ENCODE data around the gene CTPS2. TPM values are rescaled to one million over a fixed set of nuclear protein-coding genes. Genes with fewer than 3 reads are reported as not detected.
"Not testable (repeated sequence)": the region's sequence is repeated elsewhere in the genome, so short reads cannot be mapped to it uniquely, and the experiment has no call there.

CTPS2 gene
- total and polyA plus RNA-seq, 2 experiments from 2014 or later = 10.4 to 35.5 TPM

DNA sequence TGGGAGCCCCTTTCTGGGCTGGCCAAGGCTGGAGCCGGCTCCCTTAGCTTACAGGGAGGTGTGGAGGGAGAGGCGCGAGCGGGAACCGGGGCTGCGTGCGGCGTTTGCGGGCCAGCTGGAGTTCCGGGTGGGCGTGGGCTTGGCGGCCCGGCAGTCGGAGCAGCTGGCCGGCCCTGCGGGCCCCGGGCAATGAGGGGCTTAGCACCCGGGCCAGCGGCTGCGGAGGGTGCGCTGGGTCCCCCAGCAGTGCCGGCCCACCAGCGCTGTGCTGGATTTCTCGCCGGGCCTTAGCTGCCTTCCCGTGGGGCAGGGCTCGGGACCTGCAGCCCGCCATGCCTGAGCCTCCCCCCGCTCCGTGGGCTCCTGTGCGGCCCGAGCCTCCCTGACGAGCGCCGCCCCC is 137.1 kb downstream of the CTPS2 start:
- not testable (repeated sequence) for H3K27ac ChIP-seq (ENCODE audit: low read depth); H3K4me1 ChIP-seq (ENCODE audit: insufficient read depth); H3K27me3 ChIP-seq (ENCODE audit: insufficient read depth); H3K9me2 ChIP-seq (ENCODE audit: insufficient read depth); H3K36me3 ChIP-seq (ENCODE audit: insufficient read depth); H3K79me2 ChIP-seq (replicated peaks; ENCODE audit: insufficient read depth); H3K27ac Mint-ChIP-seq; H4K20me1 ChIP-seq (replicated peaks; ENCODE audit: insufficient read depth); H3K4me3 ChIP-seq; H3F3A ChIP-seq (replicated peaks; ENCODE audit: low read depth); DNase-seq (ENCODE audit: low spot score); H3K4me2 ChIP-seq; H3K27me3 Mint-ChIP-seq (ENCODE audit: insufficient read depth, low read depth, poor library complexity); H3K4me3 Mint-ChIP-seq; H2AFZ ChIP-seq; ATAC-seq
- Mint-ChIP-seq H3K4me1 (peaks cover 28% of the 10 kb centered on the region), H3K36me3 (ENCODE audit: low read depth) (peaks cover 25% of the 10 kb centered on the region; the same call in 2 of the 3 replicates), H3K9me3 (peaks cover 11% of the 10 kb centered on the region)

GRCh38 chrX:16573781-16574180 is 138.7 kb downstream of the CTPS2 start:
- H3K36me3 ChIP-seq (ENCODE audit: insufficient read depth) = no peaks in the 10 kb centered on the region
- Mint-ChIP-seq H3K27ac (no peak overlapping the region), H3K36me3 (ENCODE audit: low read depth) (peaks cover 19% of the 10 kb centered on the region; the same call in 2 of the 3 replicates), H3K27me3 (ENCODE audit: insufficient read depth, low read depth, poor library complexity) (peaks cover 4% of the 10 kb centered on the region), H3K4me3 (no peak overlapping the region), H3K4me1 (peaks cover 18% of the 10 kb centered on the region), H3K9me3 (peaks cover 7% of the 10 kb centered on the region; the same call in 2 of the 3 replicates)
- no peaks in the 10 kb centered on the region for H3K27me3 ChIP-seq (ENCODE audit: insufficient read depth)
- no peaks in the 10 kb centered on the region for H3K79me2 ChIP-seq (replicated peaks; ENCODE audit: insufficient read depth)
- H3K4me2 ChIP-seq = no peak overlapping the region
- no peak overlapping the region for H3K4me3 ChIP-seq
- H3K4me1 ChIP-seq (ENCODE audit: insufficient read depth) = no peaks in the 10 kb centered on the region
- DNase-seq (ENCODE audit: low spot score) = no peak
- ATAC-seq = no peak
- no peaks in the 10 kb centered on the region for H3F3A ChIP-seq (replicated peaks; ENCODE audit: low read depth)
- H3K9me2 ChIP-seq (ENCODE audit: insufficient read depth) = no peaks in the 10 kb centered on the region
- H2AFZ ChIP-seq = no peak overlapping the region
- no peak overlapping the region for H3K27ac ChIP-seq (ENCODE audit: low read depth)
- H4K20me1 ChIP-seq (replicated peaks; ENCODE audit: insufficient read depth) = no peaks in the 10 kb centered on the region
- TF ChIP-seq CREB1 (CRISPR knock-in tag; IDR thresholded peaks at IDR 0.05; ENCODE audit: low read depth) (no peak), JUNB (IDR thresholded peaks at IDR 0.05; ENCODE audit: unreplicated experiment) (no peak), STAT1 (IDR thresholded peaks at IDR 0.05; ENCODE audit: unreplicated experiment) (no peak), EZH2phosphoT487 (IDR thresholded peaks at IDR 0.05; ENCODE audit: unreplicated experiment) (no peak), NANOG (IDR thresholded peaks at IDR 0.05; ENCODE audit: borderline replicate concordance) (no peak), REST (IDR thresholded peaks at IDR 0.05; ENCODE audit: unreplicated experiment) (no peak)
- TF ChIP-seq, protein P1, sequence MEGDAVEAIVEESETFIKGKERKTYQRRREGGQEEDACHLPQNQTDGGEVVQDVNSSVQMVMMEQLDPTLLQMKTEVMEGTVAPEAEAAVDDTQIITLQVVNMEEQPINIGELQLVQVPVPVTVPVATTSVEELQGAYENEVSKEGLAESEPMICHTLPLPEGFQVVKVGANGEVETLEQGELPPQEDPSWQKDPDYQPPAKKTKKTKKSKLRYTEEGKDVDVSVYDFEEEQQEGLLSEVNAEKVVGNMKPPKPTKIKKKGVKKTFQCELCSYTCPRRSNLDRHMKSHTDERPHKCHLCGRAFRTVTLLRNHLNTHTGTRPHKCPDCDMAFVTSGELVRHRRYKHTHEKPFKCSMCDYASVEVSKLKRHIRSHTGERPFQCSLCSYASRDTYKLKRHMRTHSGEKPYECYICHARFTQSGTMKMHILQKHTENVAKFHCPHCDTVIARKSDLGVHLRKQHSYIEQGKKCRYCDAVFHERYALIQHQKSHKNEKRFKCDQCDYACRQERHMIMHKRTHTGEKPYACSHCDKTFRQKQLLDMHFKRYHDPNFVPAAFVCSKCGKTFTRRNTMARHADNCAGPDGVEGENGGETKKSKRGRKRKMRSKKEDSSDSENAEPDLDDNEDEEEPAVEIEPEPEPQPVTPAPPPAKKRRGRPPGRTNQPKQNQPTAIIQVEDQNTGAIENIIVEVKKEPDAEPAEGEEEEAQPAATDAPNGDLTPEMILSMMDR (conservative IDR thresholded peaks at IDR 0.05; ENCODE audit: low read depth in 2 of 2) = no peak
- TF ChIP-seq, protein P2, sequence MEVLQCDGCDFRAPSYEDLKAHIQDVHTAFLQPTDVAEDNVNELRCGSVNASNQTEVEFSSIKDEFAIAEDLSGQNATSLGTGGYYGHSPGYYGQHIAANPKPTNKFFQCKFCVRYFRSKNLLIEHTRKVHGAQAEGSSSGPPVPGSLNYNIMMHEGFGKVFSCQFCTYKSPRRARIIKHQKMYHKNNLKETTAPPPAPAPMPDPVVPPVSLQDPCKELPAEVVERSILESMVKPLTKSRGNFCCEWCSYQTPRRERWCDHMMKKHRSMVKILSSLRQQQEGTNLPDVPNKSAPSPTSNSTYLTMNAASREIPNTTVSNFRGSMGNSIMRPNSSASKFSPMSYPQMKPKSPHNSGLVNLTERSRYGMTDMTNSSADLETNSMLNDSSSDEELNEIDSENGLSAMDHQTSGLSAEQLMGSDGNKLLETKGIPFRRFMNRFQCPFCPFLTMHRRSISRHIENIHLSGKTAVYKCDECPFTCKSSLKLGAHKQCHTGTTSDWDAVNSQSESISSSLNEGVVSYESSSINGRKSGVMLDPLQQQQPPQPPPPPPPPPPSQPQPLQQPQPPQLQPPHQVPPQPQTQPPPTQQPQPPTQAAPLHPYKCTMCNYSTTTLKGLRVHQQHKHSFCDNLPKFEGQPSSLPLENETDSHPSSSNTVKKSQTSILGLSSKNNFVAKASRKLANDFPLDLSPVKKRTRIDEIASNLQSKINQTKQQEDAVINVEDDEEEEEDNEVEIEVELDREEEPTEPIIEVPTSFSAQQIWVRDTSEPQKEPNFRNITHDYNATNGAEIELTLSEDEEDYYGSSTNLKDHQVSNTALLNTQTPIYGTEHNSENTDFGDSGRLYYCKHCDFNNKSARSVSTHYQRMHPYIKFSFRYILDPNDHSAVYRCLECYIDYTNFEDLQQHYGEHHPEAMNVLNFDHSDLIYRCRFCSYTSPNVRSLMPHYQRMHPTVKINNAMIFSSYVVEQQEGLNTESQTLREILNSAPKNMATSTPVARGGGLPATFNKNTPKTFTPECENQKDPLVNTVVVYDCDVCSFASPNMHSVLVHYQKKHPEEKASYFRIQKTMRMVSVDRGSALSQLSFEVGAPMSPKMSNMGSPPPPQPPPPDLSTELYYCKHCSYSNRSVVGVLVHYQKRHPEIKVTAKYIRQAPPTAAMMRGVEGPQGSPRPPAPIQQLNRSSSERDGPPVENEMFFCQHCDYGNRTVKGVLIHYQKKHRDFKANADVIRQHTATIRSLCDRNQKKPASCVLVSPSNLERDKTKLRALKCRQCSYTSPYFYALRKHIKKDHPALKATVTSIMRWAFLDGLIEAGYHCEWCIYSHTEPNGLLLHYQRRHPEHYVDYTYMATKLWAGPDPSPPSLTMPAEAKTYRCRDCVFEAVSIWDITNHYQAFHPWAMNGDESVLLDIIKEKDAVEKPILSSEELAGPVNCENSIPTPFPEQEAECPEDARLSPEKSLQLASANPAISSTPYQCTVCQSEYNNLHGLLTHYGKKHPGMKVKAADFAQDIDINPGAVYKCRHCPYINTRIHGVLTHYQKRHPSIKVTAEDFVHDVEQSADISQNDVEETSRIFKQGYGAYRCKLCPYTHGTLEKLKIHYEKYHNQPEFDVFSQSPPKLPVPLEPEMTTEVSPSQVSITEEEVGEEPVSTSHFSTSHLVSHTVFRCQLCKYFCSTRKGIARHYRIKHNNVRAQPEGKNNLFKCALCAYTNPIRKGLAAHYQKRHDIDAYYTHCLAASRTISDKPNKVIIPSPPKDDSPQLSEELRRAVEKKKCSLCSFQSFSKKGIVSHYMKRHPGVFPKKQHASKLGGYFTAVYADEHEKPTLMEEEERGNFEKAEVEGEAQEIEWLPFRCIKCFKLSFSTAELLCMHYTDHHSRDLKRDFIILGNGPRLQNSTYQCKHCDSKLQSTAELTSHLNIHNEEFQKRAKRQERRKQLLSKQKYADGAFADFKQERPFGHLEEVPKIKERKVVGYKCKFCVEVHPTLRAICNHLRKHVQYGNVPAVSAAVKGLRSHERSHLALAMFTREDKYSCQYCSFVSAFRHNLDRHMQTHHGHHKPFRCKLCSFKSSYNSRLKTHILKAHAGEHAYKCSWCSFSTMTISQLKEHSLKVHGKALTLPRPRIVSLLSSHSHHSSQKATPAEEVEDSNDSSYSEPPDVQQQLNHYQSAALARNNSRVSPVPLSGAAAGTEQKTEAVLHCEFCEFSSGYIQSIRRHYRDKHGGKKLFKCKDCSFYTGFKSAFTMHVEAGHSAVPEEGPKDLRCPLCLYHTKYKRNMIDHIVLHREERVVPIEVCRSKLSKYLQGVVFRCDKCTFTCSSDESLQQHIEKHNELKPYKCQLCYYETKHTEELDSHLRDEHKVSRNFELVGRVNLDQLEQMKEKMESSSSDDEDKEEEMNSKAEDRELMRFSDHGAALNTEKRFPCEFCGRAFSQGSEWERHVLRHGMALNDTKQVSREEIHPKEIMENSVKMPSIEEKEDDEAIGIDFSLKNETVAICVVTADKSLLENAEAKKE (CRISPR knock-in tag; IDR thresholded peaks at IDR 0.05) = no peak
